AG04449 (cell line): ENCODE data around the gene EXOC2.

Experiments
- CTCF ChIA-PET: fragments of 350-600 bp; formaldehyde crosslinking; extraction: SDS; loops from one replicate; lab custom pipeline; 2021; ENCODE audit warnings: antibody characterized with exemption; lab: Yijun Ruan, JAX
- POLR2A ChIA-PET: fragments of 400-600, 350-600 bp; formaldehyde crosslinking; extraction: SDS; loops from one replicate; lab custom pipeline; 2020; ENCODE audit warnings: antibody characterized with exemption, inconsistent platforms; lab: Yijun Ruan, JAX
- DNase-seq: peaks from one replicate; pipeline ENCODE4 v3.0.0-alpha.2; 2010; ENCODE audit warnings: low read depth, low spot score
- H3K4me3 ChIP-seq: 2 replicates; pipeline ENCODE4 v1.5.1; 2011; ENCODE audit warnings: low read depth, mild to moderate bottlenecking, control low read depth, low read length
- TF ChIP-seq, protein P1 (sequence below): IDR thresholded peaks from one replicate; pipeline ENCODE4 v1.5.1; 2011; ENCODE audit warnings: mild to moderate bottlenecking, moderate library complexity, low read length, control low read depth, inconsistent platforms; ENCODE audit not compliant: insufficient read depth; ENCODE audit errors: missing control alignments

Gene EXOC2

DNA sequence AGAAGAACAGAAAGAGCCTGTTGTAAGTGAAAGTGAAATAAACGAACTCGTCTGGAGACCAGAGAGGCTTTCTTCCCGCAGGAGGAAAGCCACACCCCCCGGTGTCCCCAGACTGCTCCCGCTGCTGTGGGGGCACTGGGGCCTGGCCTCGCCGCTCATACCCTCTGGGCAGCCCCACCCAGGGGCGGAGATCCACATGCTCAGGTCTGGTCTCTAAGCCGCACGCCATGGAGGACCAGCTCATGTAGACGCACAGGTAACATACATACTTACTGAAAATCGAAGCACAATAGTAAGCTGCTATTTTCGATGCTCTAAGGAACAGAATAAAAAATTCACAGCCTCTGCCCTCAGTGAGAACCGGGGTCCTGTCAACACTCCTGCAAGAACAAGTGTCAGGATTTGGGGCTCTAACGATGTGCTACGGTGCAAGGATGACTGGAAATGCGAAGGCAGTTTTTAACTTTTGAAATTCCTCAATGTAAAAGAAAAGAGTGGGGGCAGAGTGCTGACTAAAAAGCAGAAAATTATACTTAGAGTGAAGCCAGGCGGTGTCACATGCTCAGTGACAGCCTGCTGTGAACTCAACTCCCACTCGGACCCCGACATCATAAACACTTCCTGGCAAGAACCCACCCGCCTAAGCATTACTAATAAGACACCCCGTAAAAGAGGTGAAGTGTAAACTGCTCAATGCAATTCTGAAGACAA lies 190.9 kb downstream of the EXOC2 start:
- CTCF ChIA-PET = no interaction called here
- no peak for DNase-seq
- TF ChIP-seq, protein P1, sequence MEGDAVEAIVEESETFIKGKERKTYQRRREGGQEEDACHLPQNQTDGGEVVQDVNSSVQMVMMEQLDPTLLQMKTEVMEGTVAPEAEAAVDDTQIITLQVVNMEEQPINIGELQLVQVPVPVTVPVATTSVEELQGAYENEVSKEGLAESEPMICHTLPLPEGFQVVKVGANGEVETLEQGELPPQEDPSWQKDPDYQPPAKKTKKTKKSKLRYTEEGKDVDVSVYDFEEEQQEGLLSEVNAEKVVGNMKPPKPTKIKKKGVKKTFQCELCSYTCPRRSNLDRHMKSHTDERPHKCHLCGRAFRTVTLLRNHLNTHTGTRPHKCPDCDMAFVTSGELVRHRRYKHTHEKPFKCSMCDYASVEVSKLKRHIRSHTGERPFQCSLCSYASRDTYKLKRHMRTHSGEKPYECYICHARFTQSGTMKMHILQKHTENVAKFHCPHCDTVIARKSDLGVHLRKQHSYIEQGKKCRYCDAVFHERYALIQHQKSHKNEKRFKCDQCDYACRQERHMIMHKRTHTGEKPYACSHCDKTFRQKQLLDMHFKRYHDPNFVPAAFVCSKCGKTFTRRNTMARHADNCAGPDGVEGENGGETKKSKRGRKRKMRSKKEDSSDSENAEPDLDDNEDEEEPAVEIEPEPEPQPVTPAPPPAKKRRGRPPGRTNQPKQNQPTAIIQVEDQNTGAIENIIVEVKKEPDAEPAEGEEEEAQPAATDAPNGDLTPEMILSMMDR = no peak
- POLR2A ChIA-PET = no interaction called here
- no peak overlapping the region for H3K4me3 ChIP-seq

GRCh38 chr6:499617-500016 lies 193.3 kb downstream of the EXOC2 start:
- CTCF ChIA-PET = no interaction called here
- POLR2A ChIA-PET = no interaction called here
- H3K4me3 ChIP-seq = no peak overlapping the region
- TF ChIP-seq, protein P1 = no peak
- DNase-seq = no peak

- H3K4me3 ChIP-seq = no peak overlapping the region
- TF ChIP-seq, protein P1 = no peak
- DNase-seq = no peak
- ChIA-PET POLR2A (no interaction called here), CTCF (no interaction called here)
Measured at GRCh38 chr6:498795-499231, 194.1 kb downstream of the EXOC2 start.

DNA sequence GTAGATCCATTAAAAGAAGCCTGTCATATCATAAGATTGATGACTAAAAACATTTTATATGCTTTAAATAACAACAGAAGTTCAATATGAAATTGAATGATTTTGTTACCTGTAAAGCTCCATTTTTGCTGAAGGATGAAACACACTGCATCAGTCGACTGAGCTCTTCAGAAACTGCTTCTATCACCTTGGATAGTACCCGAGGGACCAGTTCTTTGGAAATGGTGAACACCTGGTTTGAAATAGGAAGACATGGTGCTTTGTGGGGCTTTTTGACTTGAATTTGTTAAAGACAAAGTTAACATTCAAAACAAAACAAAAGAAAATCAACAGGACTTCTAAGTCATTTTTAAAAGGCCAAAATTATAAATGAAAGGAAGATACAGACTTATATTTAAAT lies 195.7 kb downstream of the EXOC2 start:
- TF ChIP-seq, protein P1 = no peak
- no peak overlapping the region for H3K4me3 ChIP-seq
- ChIA-PET POLR2A (no interaction called here), CTCF (no interaction called here)
- DNase-seq = no peak

DNA sequence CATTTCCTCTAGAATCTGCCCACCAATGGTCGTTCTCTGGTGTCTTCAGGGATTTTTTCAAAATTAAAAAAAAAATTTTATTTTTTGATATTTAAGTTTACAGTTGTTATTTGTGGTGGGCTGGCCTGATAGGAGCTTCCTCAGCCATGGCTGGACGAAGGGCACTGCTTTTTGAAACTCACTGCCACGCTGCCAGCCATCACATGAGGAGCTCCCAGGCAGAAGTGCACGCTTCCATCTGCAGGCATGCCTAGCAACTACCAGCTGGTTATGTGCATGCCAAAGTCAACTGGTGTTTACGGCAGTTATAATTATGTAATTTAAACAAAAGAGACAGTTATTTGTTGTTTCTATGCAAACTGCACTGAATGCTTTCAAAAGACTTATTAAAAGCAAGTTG lies 196.3 kb downstream of the EXOC2 start:
- no peak for DNase-seq
- TF ChIP-seq, protein P1 = no peak
- no peak overlapping the region for H3K4me3 ChIP-seq
- ChIA-PET POLR2A (no interaction called here), CTCF (no interaction called here)

DNA sequence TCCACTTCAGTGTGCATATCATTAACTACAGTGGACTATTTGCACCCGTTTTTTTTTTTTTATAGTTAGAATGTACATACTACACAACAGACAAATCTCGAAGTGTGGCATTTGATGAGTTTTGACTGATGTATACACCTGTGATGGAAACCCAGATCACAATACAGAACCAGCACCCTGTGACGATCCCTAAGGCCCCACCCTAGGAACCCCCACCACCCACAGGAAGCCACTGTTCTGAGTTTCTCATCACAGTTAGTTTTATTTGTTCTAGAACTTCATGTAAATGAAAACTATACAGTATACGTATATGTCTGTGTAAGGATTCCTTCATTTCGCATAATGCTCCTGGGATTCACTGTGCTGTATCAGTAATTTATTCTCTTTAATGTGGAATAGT lies 198.5 kb downstream of the EXOC2 start:
- TF ChIP-seq, protein P1 = no peak
- no peak overlapping the region for H3K4me3 ChIP-seq
- POLR2A ChIA-PET = no interaction called here
- DNase-seq = no peak
- CTCF ChIA-PET = no interaction called here
